ENCODE measurements around the gene CFL1.
A peak's percentile ranks its signal among the peaks of the same experiment; 100 is the strongest.

CFL1 gene

GRCh38 chr11:65860278-65861164, 2.5 kb upstream of the CFL1 start, which contains the start of gene MUS81:
Gene MUS81 (plus strand): TSS chr11:65860433. CDS start chr11:65860754, 321 bp downstream.
- peak; percentile 95 for TF ChIP-seq CTCF (IDR thresholded peaks at IDR 0.05; ENCODE audit: poor library complexity, severe bottlenecking)
- Histone ChIP-seq H3K27me3 (ENCODE audit: insufficient read depth, poor library complexity, severe bottlenecking) (no peaks in the 10 kb centered on the region), H3K4me3 (ENCODE audit: severe bottlenecking) (peak within 1 kb of the TSS; percentile 97), H3K36me3 (ENCODE audit: low read depth) (peaks cover 63% of the 10 kb centered on the region), H3K4me1 (ENCODE audit: insufficient read depth, poor library complexity, severe bottlenecking) (no peaks in the 10 kb centered on the region), H3K27ac (ENCODE audit: poor library complexity, severe bottlenecking) (peak within 1 kb of the TSS; percentile 91), H3K9me3 (ENCODE audit: severe bottlenecking) (no peaks in the 10 kb centered on the region)
- peak; percentile 98 for DNase-seq (ENCODE audit: low spot score)
- ATAC-seq (ENCODE audit: low read depth), result peak; percentile 49

- no peak for DNase-seq (ENCODE audit: low spot score)
- 0 out of 3 replicates have a peak, but pooled peaks have one; percentile 0 for ATAC-seq (ENCODE audit: low read depth)
- Histone ChIP-seq H3K4me1 (ENCODE audit: insufficient read depth, poor library complexity, severe bottlenecking) (no peaks in the 10 kb centered on the region), H3K27me3 (ENCODE audit: insufficient read depth, poor library complexity, severe bottlenecking) (no peaks in the 10 kb centered on the region), H3K27ac (ENCODE audit: poor library complexity, severe bottlenecking) (peak overlapping the region; percentile 91), H3K4me3 (ENCODE audit: severe bottlenecking) (peak overlapping the region; percentile 97), H3K9me3 (ENCODE audit: severe bottlenecking) (no peaks in the 10 kb centered on the region), H3K36me3 (ENCODE audit: low read depth) (peaks cover 61% of the 10 kb centered on the region)
- TF ChIP-seq CTCF (IDR thresholded peaks at IDR 0.05; ENCODE audit: poor library complexity, severe bottlenecking), result no peak
These were observed 1.9 kb upstream of the CFL1 start for GRCh38 chr11:65859812-65860277.

- TF ChIP-seq CTCF (IDR thresholded peaks at IDR 0.05; ENCODE audit: poor library complexity, severe bottlenecking), result no peak
- no peaks in the 10 kb centered on the region for H3K4me1 ChIP-seq (ENCODE audit: insufficient read depth, poor library complexity, severe bottlenecking)
- H3K36me3 ChIP-seq (ENCODE audit: low read depth), result peaks cover 60% of the 10 kb centered on the region
- peak overlapping the region; percentile 91 for H3K27ac ChIP-seq (ENCODE audit: poor library complexity, severe bottlenecking)
- no peaks in the 10 kb centered on the region for H3K27me3 ChIP-seq (ENCODE audit: insufficient read depth, poor library complexity, severe bottlenecking)
- no peaks in the 10 kb centered on the region for H3K9me3 ChIP-seq (ENCODE audit: severe bottlenecking)
- peak overlapping the region; percentile 97 for H3K4me3 ChIP-seq (ENCODE audit: severe bottlenecking)
- DNase-seq (ENCODE audit: low spot score) (peak; percentile 99), ATAC-seq (ENCODE audit: low read depth) (peak; percentile 71)
These were observed 1.3 kb upstream of the CFL1 start for GRCh38 chr11:65859095-65859811.

- H3K4me1 ChIP-seq (ENCODE audit: insufficient read depth, poor library complexity, severe bottlenecking), result no peaks in the 10 kb centered on the region
- peak overlapping the region; percentile 97 for H3K4me3 ChIP-seq (ENCODE audit: severe bottlenecking)
- H3K36me3 ChIP-seq (ENCODE audit: low read depth), result peaks cover 60% of the 10 kb centered on the region
These were observed 704 bp upstream of the CFL1 start for GRCh38 chr11:65858681-65859087.

More at GRCh38 chr11:65858681-65859087, 704 bp upstream of the CFL1 start:
- TF ChIP-seq CTCF (IDR thresholded peaks at IDR 0.05; ENCODE audit: poor library complexity, severe bottlenecking), result no peak
- Histone ChIP-seq H3K27me3 (ENCODE audit: insufficient read depth, poor library complexity, severe bottlenecking) (no peaks in the 10 kb centered on the region), H3K9me3 (ENCODE audit: severe bottlenecking) (no peaks in the 10 kb centered on the region), H3K27ac (ENCODE audit: poor library complexity, severe bottlenecking) (peak overlapping the region; percentile 91)
- no peak for ATAC-seq (ENCODE audit: low read depth)
- DNase-seq (ENCODE audit: low spot score), result no peak

Data from RWPE2 (cell line).